NCI-H345 treated with DMSO at 0.1 percent for 48 hours (cell line): ENCODE data around the gene NANOS2.

Experiments
- DNase-seq: peaks from one replicate; lab custom pipeline; 2025; ENCODE audit not compliant: unreplicated experiment; lab: John Stamatoyannopoulos, UW

The NANOS2 gene

GRCh38 chr19:45929247-45929646 is 14.7 kb upstream of the NANOS2 start:
- DNase-seq: no peak

DNA sequence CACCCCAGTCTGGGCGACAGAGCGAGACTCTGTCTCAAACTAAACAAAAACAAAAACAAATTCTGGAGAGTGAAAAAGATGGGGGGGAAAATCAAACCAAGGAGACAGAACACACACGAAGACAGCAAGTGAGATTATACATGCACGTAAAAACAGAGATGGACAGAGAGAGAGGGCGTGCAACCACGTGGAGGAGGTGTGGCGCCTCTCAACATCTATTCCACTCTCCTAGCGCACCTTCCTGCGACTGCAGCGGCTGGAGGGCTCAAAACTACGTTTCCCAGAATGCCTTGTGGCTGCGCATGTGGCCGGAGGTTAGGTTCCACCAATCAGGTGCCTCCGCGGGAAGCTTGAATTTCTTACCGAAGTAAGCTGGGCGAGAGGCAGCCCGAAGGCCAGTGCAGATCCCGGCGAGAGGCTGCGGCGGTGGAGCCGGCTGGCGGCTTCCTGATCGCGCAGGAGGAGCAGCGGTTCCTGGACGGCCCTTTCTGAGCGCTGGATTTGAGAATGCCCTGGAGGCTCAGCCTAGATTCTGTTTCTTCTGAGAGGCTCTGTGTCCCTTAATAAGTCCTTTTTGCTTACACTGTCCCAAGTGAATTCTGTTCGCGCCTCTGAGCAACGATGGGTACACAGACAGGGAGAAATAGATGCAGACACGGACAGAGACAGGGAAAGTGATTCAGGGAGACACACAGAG is 13.1 kb upstream of the NANOS2 start:
- DNase-seq: peak; percentile 70

DNA sequence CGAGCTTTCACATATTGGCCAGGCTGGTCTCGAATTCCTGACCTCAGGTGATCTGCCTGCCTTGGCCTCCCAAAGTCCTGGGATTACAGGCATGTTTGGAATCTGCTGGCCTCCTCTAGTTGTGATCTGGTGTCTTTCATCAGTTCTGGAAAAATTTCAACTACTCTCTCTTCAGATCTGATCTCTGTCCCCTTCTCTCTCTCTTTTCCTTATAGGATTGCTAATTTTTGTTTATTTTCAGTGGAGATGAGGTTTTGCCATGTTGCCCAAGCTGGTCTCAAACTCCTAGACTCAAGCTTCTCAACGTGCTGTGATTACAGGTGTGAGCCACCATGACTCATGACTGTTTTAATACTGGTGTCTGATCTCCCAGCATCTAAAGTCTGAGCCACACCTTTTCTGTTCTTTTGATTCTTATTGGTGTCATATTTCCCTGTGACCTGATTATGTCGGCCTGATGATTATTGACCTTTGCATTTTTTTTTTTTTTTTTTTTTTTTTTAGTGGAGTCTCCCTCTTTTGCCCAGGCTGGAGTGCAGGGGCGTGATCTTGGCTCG is 10.4 kb upstream of the NANOS2 start:
- no peak for DNase-seq

DNA sequence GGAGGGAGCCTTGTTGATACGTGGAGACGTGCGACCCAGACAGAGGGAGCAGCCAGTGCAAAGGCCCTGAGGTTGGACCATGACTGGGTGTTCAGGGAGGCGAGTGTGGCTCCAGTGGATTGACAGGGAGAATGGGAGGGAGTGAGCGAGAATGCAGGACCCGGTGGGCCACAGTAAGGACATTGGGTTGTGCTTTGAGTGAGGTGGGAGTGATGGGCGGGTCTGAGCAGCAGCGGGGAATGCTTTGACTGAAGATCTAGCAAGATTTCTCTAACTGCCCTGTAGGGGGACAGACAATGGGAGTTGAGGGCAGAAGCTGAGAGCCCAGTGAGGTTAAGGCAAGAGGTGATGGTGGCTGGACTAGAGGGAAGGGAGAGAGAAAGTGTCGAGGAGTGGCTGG is 7.7 kb upstream of the NANOS2 start:
- DNase-seq: no peak

DNA sequence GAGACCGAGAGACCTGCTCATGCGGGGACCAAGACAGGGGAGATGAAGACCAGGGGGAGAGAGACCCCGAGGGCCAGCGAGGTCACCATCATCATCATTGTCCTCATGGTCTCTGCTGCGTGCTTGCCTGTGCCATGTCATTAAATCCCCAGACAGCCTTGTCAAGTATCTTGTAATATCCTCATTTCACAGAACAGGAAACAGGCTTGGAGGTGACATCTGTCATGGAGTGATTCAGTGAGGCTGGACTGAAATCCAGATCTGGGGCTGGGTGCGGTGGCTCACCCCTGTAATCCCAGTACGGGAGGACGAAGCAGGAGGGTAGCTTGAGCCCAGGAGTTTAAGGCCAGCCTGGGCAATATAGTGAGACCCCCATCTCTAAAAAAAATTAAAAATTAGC is 5.9 kb upstream of the NANOS2 start:
- DNase-seq: no peak

DNA sequence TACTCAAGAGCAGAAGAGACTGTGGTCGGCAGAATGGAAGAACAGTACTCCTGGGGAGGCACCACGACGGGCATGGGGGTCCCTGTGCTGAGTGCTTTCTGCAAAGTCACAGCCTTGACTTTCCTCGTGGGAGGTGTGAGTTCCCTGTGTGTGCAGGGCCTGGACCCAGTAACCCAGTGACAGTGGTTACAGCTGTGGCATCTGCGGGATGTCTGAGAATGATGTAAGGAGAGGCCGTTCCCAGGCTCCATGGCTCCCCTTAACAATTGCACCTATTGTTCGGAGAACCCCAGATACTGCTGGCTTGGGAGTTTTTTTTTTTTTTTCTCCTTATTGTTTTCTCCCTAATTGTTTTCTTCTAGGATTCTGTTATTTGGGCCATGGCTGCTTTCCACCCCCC is 5.1 kb upstream of the NANOS2 start:
- no peak for DNase-seq

- DNase-seq: no peak
These were observed 4.1 kb upstream of the NANOS2 start for GRCh38 chr19:45918721-45919120.

GRCh38 chr19:45917421-45918091 is 3.0 kb upstream of the NANOS2 start:
- no peak for DNase-seq

DNA sequence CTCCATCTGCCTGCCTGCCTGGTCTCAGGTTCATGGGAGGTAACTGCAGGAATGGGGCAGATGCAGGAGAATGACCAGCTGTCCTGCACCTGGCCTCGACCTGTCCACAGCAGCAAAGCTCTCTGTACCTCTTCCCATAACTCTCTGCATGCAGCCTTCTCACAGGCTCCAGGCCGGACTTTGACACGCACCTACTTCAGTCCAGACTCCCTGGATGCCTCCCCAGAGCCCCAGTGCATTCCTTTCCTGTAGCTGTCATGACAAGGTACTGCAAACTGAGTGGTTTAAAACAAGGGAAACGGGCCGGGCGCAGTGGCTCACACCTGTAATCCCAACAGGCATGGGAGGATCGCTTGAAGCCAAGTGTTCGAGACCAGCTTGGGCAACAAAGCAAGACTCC is 3.3 kb downstream of the NANOS2 start:
- no peak for DNase-seq

DNA sequence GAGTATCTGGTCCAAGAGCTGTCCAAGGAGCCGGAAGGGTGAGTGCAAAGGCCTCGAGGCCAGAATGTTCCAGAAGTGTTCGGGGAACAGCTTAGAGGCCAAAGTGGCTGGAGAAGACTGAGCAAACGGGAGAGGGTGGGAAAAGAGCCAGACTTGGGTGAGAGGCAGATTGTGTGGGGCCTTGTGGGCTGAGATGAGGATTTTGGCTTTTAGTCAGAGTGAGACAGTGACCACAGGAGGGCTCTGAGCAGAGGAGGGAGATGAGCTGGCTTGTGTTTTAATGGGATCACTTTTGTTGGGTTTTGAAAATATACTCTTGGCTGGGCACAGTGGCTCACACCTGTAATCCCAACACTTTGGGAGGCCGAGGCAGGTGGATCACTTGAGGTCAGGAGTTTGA is 5.6 kb downstream of the NANOS2 start:
- DNase-seq: no peak

DNA sequence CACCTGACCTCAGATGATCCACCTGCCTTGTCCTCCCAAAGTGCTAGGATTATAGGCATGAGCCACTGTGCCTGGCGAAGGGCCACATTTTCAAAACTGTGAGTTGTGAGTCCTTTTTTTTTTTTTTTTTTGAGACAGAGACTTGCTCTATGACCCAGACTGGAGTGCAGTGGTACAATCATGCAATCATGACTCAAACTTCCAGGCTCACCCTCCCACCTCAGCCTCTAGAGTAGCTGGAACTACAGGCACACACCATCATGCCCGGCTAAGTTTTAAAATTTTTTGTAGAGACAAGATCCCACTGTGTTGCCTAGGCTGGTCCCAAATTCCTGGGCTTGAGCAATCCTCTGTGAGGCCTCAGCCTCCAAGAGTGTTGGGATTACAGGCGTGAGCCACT is 8.4 kb downstream of the NANOS2 start:
- no peak for DNase-seq

- DNase-seq: no peak
These were observed 9.6 kb downstream of the NANOS2 start for GRCh38 chr19:45905011-45905410.

GRCh38 chr19:45902651-45903625 is 11.6 kb downstream of the NANOS2 start:
- peak; percentile 92 for DNase-seq

DNA sequence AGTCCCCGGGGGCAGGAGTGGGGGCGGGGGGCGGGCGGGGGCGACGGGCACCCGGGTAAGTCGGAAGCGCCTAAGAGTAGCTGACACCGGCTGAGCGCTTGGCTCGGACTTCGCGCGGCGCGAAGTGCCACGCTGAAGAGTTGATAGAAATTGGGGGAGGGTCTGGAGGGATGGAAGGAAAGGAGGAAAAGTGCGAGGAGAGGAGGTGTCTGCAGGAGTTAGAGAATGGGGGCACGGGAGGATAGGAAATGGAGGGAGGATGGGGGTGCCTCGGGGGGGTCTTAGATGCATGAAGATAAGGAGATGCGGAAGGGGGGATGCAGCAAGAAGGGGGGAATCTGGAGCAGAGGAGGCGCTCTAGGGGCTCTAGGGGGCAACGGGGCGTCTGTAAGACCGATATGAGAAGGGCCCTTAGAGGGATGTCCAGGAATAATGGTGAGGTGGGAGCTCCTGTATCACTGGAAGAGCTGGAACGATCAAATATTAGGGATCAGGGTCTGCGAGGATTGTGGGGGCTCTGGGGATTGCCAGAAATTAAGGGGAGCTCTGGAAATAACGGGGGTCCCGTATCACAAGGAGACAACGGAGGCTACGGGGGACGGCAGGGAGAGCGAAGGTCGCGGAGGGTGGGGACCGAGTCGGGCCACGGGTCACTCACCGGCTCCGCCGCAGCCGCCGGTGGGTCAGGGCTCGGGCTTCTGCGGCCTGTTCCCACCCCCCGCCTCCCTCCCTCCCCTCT is 12.5 kb downstream of the NANOS2 start, which contains the start of gene MYPOP:
TSS of gene MYPOP (minus strand) at position 702 of the 739 bp plus-strand sequence. CDS start 840 bp downstream, outside the sequence.
- DNase-seq: no peak

GRCh38 chr19:45901432-45901911 is 13.1 kb downstream of the NANOS2 start:
- no peak for DNase-seq

GRCh38 chr19:45900738-45901431 is 13.7 kb downstream of the NANOS2 start:
- no peak for DNase-seq

DNA sequence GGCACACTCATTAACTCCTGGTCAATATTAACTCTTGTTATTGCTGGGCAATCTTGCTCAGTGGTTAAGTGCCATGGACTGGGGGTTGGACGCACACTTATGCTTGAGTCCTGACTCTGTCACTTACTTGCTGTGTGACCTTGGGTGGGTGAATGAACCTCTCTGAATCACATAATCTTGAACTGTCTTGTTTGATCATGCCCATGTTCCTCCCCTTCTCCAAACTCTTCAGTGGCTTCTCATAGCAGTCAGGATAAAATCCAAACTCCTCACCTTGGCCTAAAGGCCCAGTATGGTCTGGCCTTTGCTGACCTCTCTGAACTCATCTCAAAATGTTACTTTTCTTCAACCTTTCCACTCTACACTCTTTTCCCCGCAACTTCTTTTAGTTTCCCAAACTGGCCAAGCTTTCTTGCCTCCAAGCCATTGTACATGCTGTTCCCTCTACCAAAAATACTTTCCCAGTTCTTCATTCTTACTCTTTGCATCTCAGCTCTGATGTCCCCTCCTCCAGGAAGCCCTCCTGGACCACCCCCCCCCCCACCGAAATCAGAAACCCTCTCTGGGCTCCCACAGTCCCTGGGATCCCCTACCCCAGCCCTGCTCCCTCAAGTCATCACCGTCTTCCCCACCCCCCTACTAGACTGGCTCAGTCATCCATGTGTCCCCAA is 14.5 kb downstream of the NANOS2 start:
- DNase-seq: no peak

DNA sequence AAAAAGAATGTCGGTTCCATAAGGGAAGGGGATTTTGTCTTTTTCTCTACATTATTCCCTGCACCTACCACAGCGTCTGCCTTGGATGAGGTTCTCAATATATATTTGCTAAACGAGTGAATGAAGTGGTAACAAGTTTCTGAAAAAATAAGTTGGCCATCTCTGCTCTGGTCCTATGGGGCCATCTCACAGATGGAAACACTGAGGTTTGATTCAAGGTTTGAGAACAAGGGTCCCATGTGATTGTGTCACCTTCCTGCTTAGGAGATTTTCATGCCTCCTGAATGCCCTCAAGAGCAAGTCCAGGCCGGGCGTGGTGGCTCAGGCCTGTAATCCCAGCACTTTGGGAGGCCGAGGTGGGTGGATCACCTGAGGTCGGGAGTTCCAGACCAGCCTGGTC is 15.3 kb downstream of the NANOS2 start:
- no peak for DNase-seq

GRCh38 chr19:45897261-45897812 is 17.2 kb downstream of the NANOS2 start:
- no peak for DNase-seq
